K562 (cell line): Measurements from ENCODE around the gene SEPTIN1. TPM values are rescaled to one million over a fixed set of nuclear protein-coding genes. Genes with fewer than 3 reads are reported as not detected.

Source experiments
- BMI1 ChIP-seq: fragments of 150-350 bp; IDR thresholded peaks from 2 replicates; pipeline ENCODE4 v1.6.1; 2014; ENCODE audit warnings: low read length
- ELK3 ChIP-seq: fragments of 450-650 bp; formaldehyde crosslinking; IDR thresholded peaks from 2 replicates; pipeline ENCODE4 v1.4.0; 2020; ENCODE audit warnings: mild to moderate bottlenecking
- ILF3 ChIP-seq: fragments of 450-650 bp; IDR thresholded peaks from 2 replicates; pipeline ENCODE4 v1.6.1; 2018; ENCODE audit warnings: antibody characterized with exemption, mild to moderate bottlenecking, moderate library complexity, borderline replicate concordance
- KAT7 ChIP-seq: sonication (generic); formaldehyde crosslinking; IDR thresholded peaks from 2 replicates; pipeline ENCODE4 v1.8.0; 2022; ENCODE audit warnings: missing genetic modification reagents, mild to moderate bottlenecking, borderline replicate concordance
- LEF1 ChIP-seq: fragments of 450-650 bp; IDR thresholded peaks from 2 replicates; pipeline ENCODE4 v1.6.1; 2016; ENCODE audit warnings: mild to moderate bottlenecking
- NR2C1 ChIP-seq, 2 experiments: fragments of 450-650 bp; IDR thresholded peaks; 2 replicates each; pipeline ENCODE4 v1.6.1; 2017; ENCODE audit warnings: mild to moderate bottlenecking in 2 of 2, antibody characterized with exemption in 1 of 2, inconsistent platforms in 1 of 2, missing compliant biosample characterization in 1 of 2, missing genetic modification characterization in 1 of 2
- PHF8 ChIP-seq: fragments of 200-600 bp; sonication (generic); IDR thresholded peaks from 2 replicates; pipeline ENCODE4 v1.6.1; 2012; ENCODE audit warnings: mixed run types, mild to moderate bottlenecking, inconsistent platforms, low read length, moderate library complexity, borderline replicate concordance
- POLR2B ChIP-seq: fragments of 450-650 bp; IDR thresholded peaks from 2 replicates; pipeline ENCODE4 v1.6.1; 2018; ENCODE audit warnings: low read depth; ENCODE audit not compliant: partially characterized antibody
- PREB ChIP-seq: sonication (generic); formaldehyde crosslinking; IDR thresholded peaks from 2 replicates; pipeline ENCODE4 v1.8.1; 2023; ENCODE audit warnings: mild to moderate bottlenecking, missing genetic modification reagents
- RAD21 ChIP-seq, 2 experiments: fragments of 250-450 bp in 1 of 2; fragments of 450-650 bp in 1 of 2; sonication (Bioruptor Pico) in 1 of 2; formaldehyde crosslinking in 1 of 2; IDR thresholded peaks in 1 of 2; conservative IDR thresholded peaks in 1 of 2; 2 replicates each; pipeline versions ENCODE4 v1.4.0 to v1.8.0; 2020 to 2022; ENCODE audit warnings: mild to moderate bottlenecking in 2 of 2, moderate library complexity in 1 of 2
- RNF2 ChIP-seq: sonication (generic); IDR thresholded peaks from 2 replicates; pipeline ENCODE4 v1.6.1; 2016
- SIN3A ChIP-seq, 2 experiments: fragments of 150-350 bp in 1 of 2; IDR thresholded peaks; 2 replicates each; pipeline ENCODE4 v1.6.1; 2011 to 2016; ENCODE audit warnings: borderline replicate concordance in 2 of 2, low read depth in 2 of 2, low read length in 2 of 2, mild to moderate bottlenecking in 2 of 2, moderate library complexity in 2 of 2; ENCODE audit not compliant: control insufficient read depth in 1 of 2
- TCF3 ChIP-seq: sonication (generic); formaldehyde crosslinking; IDR thresholded peaks from 2 replicates; pipeline ENCODE4 v1.4.0; 2020; ENCODE audit warnings: mild to moderate bottlenecking, missing genetic modification reagents
- TEAD4 ChIP-seq, 2 experiments: sonication (generic) in 1 of 2; formaldehyde crosslinking in 1 of 2; IDR thresholded peaks; 2 replicates each; pipeline versions ENCODE4 v1.6.1 to v1.8.0; 2012 to 2022; ENCODE audit warnings: borderline replicate concordance in 1 of 2, inconsistent platforms in 1 of 2, low read length in 1 of 2, mild to moderate bottlenecking in 1 of 2, missing genetic modification reagents in 1 of 2
- TFAP4 ChIP-seq: sonication (generic); formaldehyde crosslinking; IDR thresholded peaks from 2 replicates; pipeline ENCODE4 v1.8.0; 2022; ENCODE audit warnings: missing genetic modification reagents, mild to moderate bottlenecking, moderate library complexity, borderline replicate concordance
- YBX1 ChIP-seq: fragments of 450-650 bp; IDR thresholded peaks from 2 replicates; pipeline ENCODE4 v1.7.1; 2016; ENCODE audit warnings: mild to moderate bottlenecking
- ZBTB34 ChIP-seq: fragments of 250-450 bp; sonication (Bioruptor Pico); IDR thresholded peaks from 2 replicates; pipeline ENCODE4 v1.8.0; 2021; ENCODE audit warnings: mild to moderate bottlenecking, moderate library complexity
- ZFX ChIP-seq: sonication (generic); formaldehyde crosslinking; IDR thresholded peaks from 2 replicates; pipeline ENCODE4 v1.8.0; 2022; ENCODE audit warnings: mild to moderate bottlenecking, missing genetic modification reagents, moderate library complexity
- ZNF395 ChIP-seq: fragments of 200-800 bp; sonication (Bioruptor generic); IDR thresholded peaks from 2 replicates; pipeline ENCODE4 v1.6.1; 2017; ENCODE audit warnings: missing genetic modification characterization, missing compliant biosample characterization
- ZNF707 ChIP-seq: fragments of 250-450 bp; sonication (Bioruptor Pico); conservative IDR thresholded peaks from 2 replicates; pipeline ENCODE4 v1.8.0; 2022; ENCODE audit warnings: inconsistent platforms, mild to moderate bottlenecking, moderate library complexity
- ZNF79 ChIP-seq: fragments of 250-450 bp; sonication (Bioruptor Pico); IDR thresholded peaks from 2 replicates; pipeline ENCODE4 v1.4.0; 2020; ENCODE audit warnings: low read depth, mild to moderate bottlenecking, moderate library complexity
- polyA plus RNA-seq, 8 experiments: library from polyadenylated mRNA; depleted of rRNA in 4 of 8; stranded (reverse) in 5 of 8; unstranded in 3 of 8; fragments of >200 nt; fragmentation: Nextera tagmentation in 2 of 8; fragmentation: Illumina TruSeq in 1 of 8; extraction: Ambion mirVana in 2 of 8; extraction: Trizol in 1 of 8; gene quantifications; 2 replicates each; pipeline versions ENCODE4 v1.2.1 to v1.2.3, GENCODE V29; 2011 to 2014; ENCODE audit warnings: inconsistent platforms in 1 of 8, missing spikeins in 1 of 8
- total RNA-seq, 7 experiments: library from RNA; depleted of rRNA in 6 of 7; stranded (reverse); fragments of >200 nt in 6 of 7; fragmentation: Illumina TruSeq in 2 of 7; extraction: Trizol in 2 of 7; gene quantifications; 2 replicates each; pipeline versions ENCODE4 v1.2.1 to v1.2.3, GENCODE V29; 2011 to 2021; ENCODE audit warnings: low replicate concordance in 1 of 7

SEPTIN1 gene
- total and polyA plus RNA-seq, 9 of the 15 experiments (the other 6 are each of a cell fraction or from before 2014, with no cell fraction given): 0.23 to 5.6 (median 1.7) TPM; not detected in 1

GRCh38 chr16:30429678-30430427 is 47.5 kb upstream of the SEPTIN1 start, which contains the start of gene DCTPP1 (continued):
- TF ChIP-seq TFAP4 (CRISPR knock-in tag) (peak; percentile 74; the same call in 1 of the 2 replicates), ELK3 (CRISPR knock-in tag) (no peak), POLR2B (peak; percentile 37), SIN3A (IDR thresholded peaks at IDR 0.05; ENCODE audit: borderline replicate concordance in 2 of 2, control insufficient read depth in 1 of 2, low read depth in 2 of 2, low read length in 2 of 2) (peak; percentile 74 to 90; a peak in 2 of 4 replicates), ZNF395 (CRISPR knock-in tag) (no peak), BMI1 (no peak), LEF1 (no peak), ILF3 (no peak), ZFX (CRISPR knock-in tag) (peak; percentile 96), KAT7 (CRISPR knock-in tag) (peak; percentile 53), NR2C1 (IDR thresholded peaks at IDR 0.05) (peak; percentile 45; the same call in 1 of the 2 replicates), NR2C1 (tag; IDR thresholded peaks at IDR 0.05) (no peak), ZNF79 (CRISPR knock-in tag) (no peak), TCF3 (CRISPR knock-in tag) (no peak), ZBTB34 (CRISPR knock-in tag) (no peak), PHF8 (peak; percentile 79; the same call in 1 of the 2 replicates), PREB (CRISPR knock-in tag) (no peak), TEAD4 (IDR thresholded peaks at IDR 0.05; ENCODE audit: low read length) (peak; percentile 76), TEAD4 (CRISPR knock-in tag; IDR thresholded peaks at IDR 0.05; ENCODE audit: borderline replicate concordance) (no peak), RNF2 (peak; percentile 82; the same call in 1 of the 2 replicates), YBX1 (no peak), RAD21 (CRISPR knock-in tag; conservative IDR thresholded peaks at IDR 0.05 in 1 of 2, IDR thresholded peaks at IDR 0.05 in 1 of 2) (peak; percentile 85 to 87), ZNF707 (CRISPR knock-in tag) (no peak)
